ENCODE data around the gene GRAMD1B.
"Not testable (repeated sequence)": the region's sequence is repeated elsewhere in the genome, so short reads cannot be mapped to it uniquely, and the experiment has no call there.

GRAMD1B gene

DNA sequence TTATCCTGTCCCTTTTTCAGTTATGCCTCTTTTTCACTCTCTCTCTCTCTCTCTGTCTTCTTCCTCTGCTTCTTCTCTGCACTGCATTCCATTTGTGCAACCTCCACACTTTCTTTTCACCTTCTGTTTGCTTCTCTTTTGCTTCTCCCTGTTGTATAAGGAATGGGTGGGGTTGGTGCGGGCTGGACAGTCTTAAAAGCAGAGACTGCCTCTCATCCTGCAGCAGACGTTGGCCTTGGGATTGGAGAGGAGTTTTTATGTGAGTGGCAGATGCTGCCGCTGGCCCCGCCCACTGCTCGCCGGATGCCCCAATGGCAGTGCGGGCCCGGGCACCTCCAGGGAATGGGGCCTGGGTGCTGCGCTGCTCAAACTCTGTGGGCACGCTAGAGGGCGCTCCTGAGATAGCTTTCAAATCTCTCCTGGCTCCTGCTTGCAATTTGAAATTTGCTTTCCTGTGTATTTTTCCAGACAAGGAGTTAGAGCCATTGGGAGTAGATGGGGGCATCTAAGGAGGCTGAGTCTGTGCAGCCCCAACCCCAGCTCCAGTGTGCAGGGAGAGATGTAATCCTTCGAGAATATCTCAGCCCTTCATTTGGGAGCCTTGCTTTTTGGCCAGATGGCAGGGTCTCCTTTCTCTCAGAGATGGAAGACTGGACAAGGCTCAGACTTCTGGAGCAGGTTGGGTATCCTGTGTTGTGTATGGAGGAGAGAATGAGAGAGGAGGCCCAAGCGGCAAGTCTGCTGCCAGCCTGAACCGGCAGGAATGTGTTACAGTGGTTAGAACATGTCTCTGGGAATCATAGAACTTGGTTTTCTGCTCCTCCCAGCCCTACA is 81.2 kb downstream of the GRAMD1B start:
- peak; percentile 88 for DNase-seq

DNA sequence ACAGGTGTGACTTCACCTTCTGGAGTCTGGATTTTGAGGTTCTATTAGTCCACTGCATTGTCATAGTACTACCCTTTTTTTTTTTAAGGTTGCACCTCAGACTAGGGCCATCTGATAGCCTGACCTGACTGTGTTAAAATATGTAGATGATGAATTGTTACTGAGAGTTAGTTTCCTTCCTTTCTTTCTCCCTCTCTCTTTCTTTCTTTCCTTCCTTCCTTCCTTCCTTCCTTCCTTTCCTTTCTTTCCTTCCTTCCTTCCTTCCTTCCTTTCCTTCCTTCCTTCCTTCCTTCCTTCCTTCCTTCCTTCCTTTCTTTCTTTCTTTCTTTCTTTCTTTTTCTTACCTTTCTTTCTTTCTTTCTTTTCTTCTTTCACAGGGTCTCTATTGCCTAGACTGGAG is 83.2 kb downstream of the GRAMD1B start:
- DNase-seq = not testable (repeated sequence)

DNA sequence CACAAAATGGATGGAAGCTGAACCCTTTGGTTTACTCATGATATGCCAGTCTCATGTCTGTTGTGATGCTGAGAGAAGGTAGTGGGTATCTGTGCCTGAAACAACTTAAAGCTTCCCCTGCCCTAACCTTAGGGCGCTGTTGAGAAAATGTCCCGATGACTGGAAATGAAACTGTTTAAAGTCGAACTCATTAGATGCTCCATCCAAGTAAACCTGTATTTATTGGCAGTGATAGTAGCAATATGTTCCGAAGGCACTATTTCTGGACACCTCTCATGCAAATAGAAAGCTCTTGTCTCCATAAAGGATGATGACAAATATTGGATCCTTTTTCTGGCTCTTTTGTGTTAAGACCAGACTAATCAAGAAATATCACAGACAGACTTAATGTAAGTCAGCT is 86.2 kb downstream of the GRAMD1B start:
- DNase-seq = no peak

DNA sequence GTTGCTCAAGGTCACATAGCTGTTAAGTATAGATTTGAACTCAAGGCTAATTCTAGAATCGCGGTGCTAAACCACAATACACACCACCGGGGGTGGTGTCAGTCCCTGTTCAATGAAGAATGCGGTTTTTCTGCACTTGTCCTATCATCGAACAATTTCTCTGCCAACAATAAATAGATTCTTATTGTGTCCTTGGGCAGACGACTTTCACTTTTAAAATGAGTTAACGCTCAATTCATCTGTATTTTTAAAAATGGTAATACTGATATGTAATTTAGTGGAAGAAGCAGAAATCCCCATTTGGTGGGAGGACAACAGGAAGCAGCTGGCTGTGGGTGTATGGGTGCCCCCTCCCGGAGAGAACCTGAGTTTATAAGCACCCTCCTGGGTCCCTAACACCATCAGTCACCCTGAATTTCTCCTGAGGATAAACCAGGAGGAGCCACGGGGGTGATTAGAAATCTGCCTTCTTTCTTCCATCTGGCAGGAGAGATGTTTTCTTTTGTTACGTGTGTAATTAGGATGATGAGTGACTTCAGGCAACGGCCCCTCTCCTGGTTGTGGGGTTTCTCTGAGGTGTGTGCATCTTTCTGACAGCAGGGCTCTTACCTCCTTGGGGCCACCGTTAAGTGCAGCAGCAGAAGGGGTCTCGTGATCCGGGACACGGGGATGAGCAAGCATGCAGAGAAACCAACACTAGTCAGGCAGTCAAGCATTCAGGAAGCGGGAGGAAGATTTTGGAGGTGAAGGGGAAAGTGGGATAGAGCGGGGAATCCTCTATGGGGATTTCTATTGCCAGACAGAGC is 87.7 kb downstream of the GRAMD1B start:
- no peak for DNase-seq

DNA sequence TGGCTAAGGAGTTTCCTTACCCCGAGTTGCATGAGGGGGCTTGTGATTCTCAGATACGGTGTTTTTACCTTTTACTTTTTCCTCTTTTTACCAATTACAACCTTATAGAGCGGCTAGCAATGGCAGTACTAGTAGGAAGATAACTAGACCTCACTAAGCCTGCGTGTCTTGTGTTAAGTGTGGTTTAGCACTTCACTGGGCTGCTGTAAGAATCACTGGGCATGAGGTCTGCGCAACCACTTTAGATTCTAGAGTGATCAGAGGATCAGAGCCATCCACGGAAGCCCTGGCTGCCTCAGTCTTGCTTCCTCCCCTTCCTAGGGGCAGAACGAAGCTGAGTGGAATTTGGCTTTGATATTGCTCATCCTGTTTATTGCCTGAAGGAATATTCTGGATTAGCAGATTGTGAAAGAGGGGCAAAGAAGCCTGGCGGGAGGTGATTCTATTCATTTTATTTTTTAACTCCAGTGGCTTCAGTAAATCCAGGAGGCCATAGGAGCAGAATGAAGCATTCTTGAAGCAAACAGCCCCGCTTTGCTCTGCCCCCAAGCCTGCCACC is 88.5 kb downstream of the GRAMD1B start:
- DNase-seq = no peak

DNA sequence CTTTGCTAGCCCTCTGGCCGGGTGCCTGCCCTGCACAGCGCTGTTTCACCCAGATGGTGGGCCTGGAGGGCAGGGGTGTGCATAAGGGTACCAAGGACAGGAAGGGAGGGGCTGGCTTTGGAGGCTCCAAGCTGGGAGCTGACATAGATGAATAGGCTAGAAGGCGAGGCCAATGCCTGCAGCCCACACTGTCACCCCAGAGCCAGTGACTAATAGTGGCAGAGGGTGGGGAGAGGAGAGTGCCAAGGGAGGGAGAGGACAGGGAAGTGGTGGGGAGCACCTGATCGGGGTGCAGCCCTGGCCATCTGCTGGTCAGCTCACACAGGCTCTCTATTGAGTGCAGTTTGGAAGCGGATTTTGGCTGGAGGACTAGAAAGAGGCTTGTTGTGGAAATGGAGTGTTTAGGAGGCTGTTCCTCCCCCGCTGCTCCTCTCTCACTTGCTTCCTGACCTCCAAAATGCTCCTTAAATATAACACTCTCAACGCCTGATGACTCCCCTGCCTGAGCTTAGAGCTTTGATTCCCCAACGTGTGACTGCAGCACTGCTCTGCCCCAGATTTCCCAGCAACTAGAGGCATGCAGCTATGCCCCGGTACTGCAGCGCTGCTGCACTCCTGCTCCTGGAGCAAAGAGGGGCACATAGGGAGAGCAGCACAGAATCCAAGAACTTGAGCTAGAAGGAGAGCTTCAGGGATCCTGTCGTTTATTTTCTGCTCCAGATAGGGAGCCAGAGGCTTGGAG is 89.2 kb downstream of the GRAMD1B start:
- no peak for DNase-seq

DNA sequence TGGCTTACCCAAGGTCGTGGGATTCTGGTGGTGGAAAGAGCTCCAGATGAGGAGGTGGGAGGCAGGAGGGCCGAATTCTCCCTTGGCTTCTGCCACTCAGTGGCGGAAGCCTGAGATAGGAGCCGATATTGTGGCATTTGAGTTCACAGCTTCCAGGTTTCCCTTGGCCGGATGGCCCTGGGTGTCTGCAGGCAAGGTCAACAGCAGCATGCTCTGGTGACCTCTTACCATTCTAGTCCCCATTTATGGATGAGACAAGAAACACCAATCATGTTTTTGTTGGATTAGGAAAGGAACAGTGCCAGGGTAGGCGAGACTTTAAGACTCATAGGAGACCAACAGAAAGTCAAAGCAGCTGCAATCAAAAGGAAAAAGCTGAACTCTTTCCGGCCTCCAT is 89.7 kb downstream of the GRAMD1B start:
- DNase-seq = no peak

DNA sequence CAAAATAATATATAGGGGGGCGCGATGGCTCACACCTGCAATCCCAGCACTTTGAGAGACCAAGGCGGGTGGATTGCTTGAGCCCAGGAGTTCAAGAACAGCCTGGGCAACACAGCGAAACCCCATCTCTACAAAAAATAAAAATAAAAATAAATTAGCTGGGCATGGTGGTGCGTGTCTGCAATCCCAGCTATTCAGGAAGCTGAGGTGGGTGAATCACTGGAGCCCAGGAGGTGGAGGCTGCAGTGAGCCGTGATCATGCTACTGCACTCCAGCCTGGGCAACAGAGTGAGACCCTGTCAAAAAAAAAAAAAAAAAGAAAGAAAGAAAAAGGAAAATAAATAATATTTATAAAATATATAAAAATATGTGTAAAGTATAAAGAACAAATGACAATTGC is 90.4 kb downstream of the GRAMD1B start:
- DNase-seq = not testable (repeated sequence)

DNA sequence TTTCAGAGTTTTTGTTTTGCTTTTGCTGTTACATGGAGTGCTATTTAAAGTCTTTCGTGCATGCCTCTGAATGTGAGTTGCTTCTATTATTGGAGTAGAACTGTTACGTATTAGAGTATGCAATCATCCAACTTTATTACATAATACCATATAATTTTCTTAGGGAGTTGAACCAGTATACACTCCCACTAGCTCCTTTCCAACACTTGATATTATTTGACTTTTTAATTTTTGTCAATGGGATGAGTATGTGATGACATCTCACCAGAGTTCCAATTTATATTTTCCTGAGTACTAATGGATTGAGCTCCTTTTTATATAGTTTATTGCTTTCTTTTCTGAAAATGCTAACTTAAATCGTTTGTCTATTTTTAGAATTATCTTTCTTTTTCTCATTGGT is 90.9 kb downstream of the GRAMD1B start:
- no peak for DNase-seq

DNA sequence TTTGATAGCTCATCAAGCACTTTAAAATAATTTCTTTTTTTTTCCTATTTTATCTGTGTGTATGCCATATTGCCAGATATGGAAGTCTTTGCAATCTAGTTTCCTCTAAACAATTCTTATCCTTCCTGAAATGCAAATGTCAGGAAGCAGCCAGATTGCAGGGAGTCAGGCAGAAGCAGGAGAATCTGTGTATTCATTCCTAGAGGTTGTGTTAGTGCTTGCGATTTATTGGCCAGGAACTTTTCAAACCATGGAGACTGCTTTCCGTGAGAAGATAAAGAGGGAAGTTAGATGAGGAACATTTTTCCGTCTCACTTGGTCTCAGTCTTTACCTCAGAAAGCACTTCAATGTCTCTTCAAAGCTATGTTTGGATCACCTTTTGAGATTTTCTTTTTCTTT is 91.9 kb downstream of the GRAMD1B start:
- no peak for DNase-seq

DNA sequence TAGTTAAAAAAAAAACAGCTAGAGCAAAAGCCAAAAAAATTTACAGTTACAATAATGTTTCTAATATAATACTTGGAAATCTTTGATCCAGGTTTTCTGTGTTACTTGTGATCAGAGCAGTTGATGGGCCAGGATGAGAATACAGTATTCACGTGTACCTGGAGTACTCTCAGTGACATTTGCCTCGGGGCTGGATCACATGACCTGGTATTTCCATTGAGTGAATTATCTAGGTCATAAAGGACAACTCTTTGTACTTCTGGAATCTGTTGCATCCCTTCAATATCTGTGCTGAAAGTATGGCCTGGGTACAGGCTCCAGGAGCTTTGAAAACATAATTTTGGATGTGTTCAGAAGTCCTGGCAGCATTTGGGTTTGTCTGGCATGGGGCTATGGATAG is 93.5 kb downstream of the GRAMD1B start:
- DNase-seq = no peak

DNA sequence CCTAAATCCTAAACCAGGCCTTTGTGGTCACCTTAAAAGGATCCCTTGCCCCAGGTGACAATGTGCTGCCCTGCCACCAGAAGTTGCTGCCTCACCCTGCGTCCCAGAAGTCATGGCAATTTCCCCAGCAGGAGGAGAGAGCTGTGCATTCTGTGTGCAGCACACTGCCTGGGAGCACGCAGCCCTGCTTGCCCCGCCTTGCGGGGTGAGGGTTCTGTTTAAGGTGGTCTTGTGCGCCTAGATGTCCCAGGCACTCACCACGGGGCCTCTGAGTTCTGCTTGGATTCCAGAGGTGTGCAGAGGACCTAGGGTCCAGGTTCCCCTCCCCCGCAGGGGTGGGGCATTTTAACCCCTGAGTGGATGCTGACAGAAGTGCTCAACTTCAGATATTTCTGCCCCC is 95.0 kb downstream of the GRAMD1B start:
- no peak for DNase-seq

DNA sequence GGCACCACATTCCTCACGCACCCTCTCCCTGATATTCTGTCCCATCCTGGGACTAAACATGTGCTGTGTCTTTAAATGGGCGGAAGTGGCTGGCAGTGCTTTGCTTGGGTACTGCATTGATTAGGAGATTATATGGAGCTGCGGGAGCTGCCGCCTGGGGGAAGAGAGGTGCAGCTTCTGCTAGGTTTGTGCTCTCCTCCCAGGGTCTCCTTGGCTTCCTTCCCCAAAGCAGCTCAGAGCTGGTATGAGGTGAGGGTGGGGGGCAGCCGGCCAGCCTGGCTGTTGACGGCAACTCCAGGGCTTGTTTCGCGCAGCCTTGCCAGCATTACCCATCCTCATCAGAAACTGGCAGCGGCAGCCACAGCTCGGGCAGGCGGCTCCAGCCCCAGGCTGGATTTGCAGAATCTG is 95.4 kb downstream of the GRAMD1B start:
- no peak for DNase-seq

DNA sequence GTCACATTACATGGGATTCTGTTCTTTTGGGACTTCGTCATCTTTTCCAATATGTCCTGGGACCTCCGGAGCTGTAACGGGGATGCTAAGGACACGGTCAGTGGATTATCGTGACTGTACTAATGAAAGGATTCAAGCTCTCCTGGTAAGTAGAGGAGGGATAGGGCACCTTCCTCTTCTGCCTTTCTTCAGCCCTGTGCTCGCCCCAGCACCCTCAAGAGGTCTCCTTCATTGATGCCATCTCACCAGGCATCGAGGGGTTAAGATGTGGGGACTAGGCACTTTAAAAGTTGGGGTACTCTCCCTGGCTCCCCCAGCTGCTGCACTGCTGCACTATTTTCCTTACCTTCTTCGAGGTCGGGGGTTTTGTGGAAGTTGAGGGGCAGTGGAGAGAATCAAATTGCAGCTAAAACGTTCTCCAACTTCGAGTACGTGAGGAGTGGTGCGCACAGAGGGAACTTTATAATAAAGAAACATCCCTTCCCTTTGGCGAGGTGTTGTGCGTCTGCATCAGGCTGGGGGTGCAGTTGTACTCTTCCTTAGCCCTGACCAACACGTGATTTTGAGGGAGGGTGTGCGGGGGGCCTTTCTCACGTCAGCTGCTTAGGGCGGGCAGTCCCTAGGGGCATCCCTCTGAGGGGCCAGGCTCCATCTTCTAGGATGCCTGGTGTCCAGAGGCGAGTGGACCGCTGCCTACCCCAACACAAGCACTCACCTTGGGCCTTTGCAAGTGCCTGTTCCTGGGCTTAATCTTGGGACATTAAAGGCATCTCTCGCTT is 96.1 kb downstream of the GRAMD1B start:
- no peak for DNase-seq

DNA sequence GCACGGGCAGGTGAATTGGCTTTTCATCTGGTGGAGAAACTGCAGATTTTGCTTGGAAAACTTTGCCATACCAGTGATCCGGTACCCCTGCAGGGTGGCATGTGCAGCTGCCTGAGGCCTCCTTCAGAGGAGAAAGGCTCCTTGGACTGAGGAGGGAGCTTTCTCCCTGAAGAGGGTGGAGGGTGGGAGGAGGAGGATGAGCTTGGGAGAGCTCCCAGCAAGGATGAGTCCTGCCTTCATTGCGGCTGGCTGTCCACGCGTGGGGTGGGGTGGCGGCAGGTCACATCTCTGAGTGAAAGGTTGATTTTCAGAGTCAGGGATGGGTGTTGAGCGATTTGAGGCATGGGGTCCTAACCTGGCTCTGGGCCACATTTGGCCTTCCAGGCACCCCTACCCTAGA is 96.8 kb downstream of the GRAMD1B start:
- no peak for DNase-seq

DNA sequence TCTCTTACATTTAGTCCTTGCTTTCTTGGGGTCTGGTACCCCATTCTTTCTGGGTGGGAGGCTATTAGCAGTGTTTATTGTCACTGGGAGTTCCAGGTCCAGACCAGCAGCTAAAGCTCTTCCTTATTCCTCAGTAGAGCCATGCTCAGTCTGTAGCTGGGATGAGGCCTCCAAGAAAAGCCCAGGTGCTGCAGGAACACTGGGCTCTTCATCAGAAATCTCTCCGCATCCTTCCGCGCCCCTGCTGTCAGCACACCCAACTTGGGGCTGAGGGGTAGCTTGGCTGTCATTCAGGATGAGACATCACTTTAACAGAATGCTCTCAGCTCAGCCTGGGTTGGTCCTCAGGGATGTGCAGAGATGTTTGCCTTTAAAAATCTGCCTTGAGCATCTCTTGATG is 97.5 kb downstream of the GRAMD1B start:
- no peak for DNase-seq

DNA sequence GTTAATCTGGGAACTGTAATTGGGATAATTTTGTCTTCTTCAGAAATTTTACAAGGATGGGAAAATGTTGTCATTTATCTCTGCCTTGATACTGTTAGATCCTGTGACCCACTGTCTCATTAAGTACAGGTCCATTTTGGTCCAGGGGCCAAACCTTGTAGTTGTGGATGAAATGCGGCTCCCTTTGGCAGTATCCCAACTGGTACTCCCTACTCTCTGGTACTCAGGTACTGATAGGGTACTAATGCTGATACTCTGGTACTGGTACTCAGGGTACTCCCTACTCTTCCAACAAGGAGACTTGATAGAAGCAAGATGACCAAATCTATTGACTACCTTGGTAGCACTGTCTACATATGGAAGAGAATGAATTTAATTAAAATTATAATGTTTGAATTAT is 97.9 kb downstream of the GRAMD1B start:
- DNase-seq = no peak

DNA sequence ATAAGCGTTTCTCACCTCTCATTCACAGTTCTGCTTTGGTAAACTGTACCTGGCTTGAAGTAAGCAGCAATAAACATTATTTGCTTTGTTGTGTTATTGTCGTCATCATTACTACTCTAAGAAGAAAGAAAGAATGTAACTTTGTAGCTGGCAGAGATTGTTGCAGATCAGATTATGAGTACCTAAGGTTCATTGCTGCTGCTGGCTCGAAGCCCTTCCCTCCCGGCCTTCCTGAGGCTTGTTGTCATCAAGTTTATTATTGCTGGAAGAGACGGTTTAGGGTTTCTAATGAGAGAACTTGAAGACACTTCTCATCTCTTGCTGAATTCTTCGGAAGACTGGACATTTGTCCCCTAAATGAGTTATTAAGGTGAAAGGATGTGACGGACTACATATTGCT is 101.3 kb downstream of the GRAMD1B start:
- DNase-seq = no peak

DNA sequence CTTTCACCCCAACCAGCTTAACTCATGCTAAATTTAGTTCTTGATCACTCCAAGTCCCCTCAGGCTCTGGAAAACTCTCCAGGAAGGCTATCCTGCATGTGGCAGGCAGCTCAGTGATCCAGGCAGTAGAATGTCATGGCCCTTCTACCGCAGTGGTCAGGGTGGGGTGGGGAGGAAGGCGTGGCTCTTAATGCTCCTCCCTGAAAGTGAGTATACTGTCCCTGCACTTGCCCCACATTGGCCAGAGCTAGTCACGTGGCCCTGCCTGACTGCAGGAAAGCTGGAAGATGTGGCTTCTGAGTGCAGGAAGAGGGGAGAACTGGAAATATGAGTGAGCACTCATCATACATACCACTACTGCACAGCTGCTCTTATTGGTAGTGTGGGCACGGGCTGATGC is 102.1 kb downstream of the GRAMD1B start:
- no peak for DNase-seq

DNA sequence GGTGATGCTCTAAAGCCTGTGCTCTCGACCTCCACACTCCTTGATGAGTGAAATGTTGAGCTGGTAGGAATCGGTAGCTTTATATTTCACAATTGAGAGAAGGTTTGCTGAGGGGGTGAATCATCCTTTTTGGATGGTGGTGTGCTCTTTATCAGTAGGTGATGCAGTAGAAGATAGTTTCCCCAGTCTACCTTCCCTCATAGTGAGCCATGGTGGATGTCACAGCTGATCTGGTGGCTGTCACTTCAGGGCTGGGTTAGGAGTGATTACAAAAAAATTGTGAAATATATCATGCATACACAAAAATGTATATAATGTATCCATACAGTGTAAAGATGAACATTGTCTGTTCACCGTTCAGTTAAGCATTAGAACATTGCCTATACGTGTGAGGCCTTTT is 105.3 kb downstream of the GRAMD1B start:
- no peak for DNase-seq

DNA sequence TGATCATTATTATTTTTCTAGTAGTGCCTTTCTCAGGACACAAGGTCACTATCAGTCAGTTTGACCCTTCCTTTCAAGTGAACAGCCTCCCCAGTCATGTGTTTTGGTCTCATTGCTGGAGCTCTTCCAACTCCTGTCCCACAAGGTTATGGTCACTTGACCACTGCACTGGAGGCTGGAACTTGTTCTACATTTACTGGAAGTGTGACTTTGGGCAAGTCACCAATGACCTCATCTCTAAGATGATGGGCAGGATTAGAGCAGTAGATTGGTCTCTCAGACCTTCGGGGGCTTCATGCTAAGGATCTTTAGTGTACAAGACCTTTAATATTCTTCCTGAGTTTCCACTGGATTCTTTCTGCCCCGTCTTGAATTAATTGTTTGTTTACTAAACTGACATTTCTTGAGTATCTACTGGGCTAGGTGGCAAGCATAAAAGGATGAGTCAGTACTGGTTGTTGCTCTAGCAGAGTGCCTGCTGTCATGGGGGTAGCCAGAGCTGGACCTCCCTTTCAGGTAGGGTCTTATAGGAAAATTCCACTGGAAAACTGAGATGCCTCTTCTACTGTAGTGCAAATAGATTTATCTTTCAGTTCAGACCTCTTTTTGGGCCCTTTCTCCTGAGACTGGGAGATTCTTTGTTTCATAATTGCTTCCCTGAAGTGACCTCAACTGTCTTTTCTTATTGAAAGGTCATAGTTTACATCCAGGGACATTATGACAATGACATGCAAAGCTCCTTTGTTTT is 106.8 kb downstream of the GRAMD1B start:
- no peak for DNase-seq

DNA sequence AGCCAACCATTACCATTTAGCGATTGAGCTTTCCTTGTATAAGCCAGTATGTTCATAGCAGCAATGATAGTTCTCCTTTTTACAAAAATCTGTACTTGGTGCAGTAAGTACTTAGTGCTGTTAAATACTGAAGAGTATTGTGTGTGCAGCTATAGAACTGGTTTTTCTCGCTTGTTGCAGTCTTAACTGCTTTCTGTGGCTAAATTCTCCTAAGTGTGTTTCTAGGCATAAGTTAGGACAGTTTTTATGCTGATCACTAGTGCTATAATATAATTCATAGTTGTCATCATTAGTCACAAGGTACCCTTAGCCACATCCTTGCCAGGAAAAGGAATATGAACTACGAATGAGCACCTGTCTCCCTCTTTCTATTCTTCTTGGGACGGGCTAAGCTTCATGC is 107.7 kb downstream of the GRAMD1B start:
- no peak for DNase-seq

Data from right hindlimb (tissue), 1 donor.